ENCODE results near the gene FAM53B. TPM values are rescaled to one million over a fixed set of nuclear protein-coding genes. Genes with fewer than 3 reads are reported as not detected.
A peak's percentile ranks its signal among the peaks of the same experiment; 100 is the strongest.

FAM53B gene
- total RNA-seq, 4 donors from 2014 or later = 60.8 to 84.8 (median 78.8) TPM

- no peaks in the 10 kb centered on the region for H3K9me3 ChIP-seq
- H3K4me3 ChIP-seq = no peak overlapping the region
- peak overlapping the region in 3 of 4 donors; percentile 17 to 98 (median 91) for H3K27ac ChIP-seq
- peaks cover 0 to 24% (median 0%) of the 10 kb centered on the region in 3 donors for H3K36me3 ChIP-seq
- peaks cover 4 to 29% (median 25%) of the 10 kb centered on the region in 4 donors for H3K4me1 ChIP-seq
- WGBS, 2 donors = 20 to 24% methylated on average over 3 of the region's 3 CpGs
- H3K27me3 ChIP-seq = no peaks in the 10 kb centered on the region
- DNase-seq (ENCODE audit: low spot score in 2 of 2) = peak in 1 of 2 donors; percentile 45
- peak; percentile 33 to 65 (median 39) for TF ChIP-seq CTCF (IDR thresholded peaks at IDR 0.05)
- TF ChIP-seq POLR2A (IDR thresholded peaks at IDR 0.05) = no peak
- no peak for TF ChIP-seq EP300 (IDR thresholded peaks at IDR 0.05)
Observed at GRCh38 chr10:124745673-124746072, 1.5 kb upstream of the FAM53B start.

DNA sequence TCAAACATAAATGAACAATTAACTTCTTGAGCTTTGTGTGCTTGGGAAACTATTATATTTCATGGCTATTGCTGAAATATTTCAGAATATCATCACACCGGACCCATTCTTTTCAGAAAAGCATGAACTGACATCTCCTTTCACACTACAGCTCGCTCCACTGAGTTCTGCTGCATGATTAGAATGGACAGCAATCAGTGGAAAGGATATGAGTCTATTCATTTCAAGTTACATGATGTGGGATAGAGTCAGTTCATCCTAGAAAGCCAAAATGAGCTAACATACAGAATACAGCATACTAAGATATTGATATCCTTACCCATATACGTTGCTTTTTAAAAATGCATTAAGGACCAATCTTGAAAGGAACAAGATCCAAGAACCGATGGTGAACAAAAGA lies 1.1 kb upstream of the FAM53B start:
- Histone ChIP-seq H3K4me3 (no peak overlapping the region), H3K4me1 (peaks cover 4 to 34% (median 27%) of the 10 kb centered on the region in 4 donors), H3K27ac (peak overlapping the region; percentile 74 to 98 (median 88)), H3K9me3 (no peaks in the 10 kb centered on the region), H3K27me3 (no peaks in the 10 kb centered on the region), H3K36me3 (peaks cover 0 to 20% (median 0%) of the 10 kb centered on the region in 3 donors)
- no peak for DNase-seq (ENCODE audit: low spot score in 2 of 2)
- no peak for TF ChIP-seq CTCF (IDR thresholded peaks at IDR 0.05)
- no peak for TF ChIP-seq POLR2A (IDR thresholded peaks at IDR 0.05)
- no peak for TF ChIP-seq EP300 (IDR thresholded peaks at IDR 0.05)
- WGBS, 2 donors = 40 to 44% methylated on average over 4 of the region's 4 CpGs

DNA sequence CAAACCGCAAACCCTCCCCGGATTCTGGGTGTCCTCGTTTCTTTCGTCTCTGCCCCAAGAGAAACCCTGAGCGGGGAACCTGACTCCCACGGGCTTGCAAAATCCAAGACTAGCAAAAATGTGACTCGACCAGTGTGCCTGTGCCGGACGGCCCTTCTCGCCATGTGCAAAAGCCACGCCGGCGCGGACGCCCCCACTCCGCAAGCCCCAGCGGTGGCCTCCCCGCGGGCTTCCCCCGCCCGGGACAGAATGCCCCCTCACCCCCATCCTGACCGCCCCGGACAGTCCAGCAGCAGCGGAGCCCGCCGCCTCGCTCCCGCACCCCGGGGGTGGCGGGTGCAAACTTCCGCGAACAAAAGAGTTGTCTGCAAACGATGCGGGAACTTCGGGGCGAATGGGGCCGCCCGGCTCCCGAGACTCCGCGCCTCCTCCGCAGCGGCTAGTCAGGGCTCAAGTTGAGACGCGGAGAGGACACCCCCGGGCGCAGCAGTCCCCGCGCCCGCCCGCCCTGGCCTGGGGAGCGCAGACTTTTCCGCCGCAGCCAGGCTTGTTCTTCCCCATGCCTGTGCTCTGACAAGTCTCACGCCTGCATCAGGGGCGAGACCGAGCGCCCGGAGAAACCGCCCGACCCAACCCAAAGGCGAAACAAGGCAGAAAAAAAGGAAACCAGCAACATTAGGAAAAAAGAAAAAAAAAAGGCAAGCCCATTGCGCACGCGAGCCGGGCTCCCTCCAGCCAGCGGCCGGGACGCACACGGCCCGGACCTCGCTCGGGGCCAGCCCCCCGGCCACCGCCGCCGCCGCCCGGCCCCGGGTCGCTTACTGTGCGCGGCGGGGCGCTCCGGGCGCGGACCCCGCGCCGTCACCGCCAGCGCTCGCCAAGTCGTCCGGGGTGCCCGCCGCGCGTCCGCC lies 732 bp downstream of the FAM53B start:
- Histone ChIP-seq H3K9me3 (no peaks in the 10 kb centered on the region), H3K4me1 (peaks cover 4 to 52% (median 45%) of the 10 kb centered on the region in 4 donors), H3K27me3 (no peaks in the 10 kb centered on the region), H3K27ac (peak overlapping the region; percentile 83 to 98 (median 95)), H3K36me3 (peaks cover 0 to 14% (median 0%) of the 10 kb centered on the region in 3 donors), H3K4me3 (peak overlapping the region; percentile 75 to 87 (median 84))
- no peak for DNase-seq (ENCODE audit: low spot score in 2 of 2)
- no peak for TF ChIP-seq CTCF (IDR thresholded peaks at IDR 0.05)
- peak in 1 of 2 donors; percentile 51 for TF ChIP-seq EP300 (IDR thresholded peaks at IDR 0.05)
- no peak for TF ChIP-seq POLR2A (IDR thresholded peaks at IDR 0.05)
- WGBS, 2 donors = 0 to 1% methylated on average over 47 to 64 of the region's 101 CpGs

DNA sequence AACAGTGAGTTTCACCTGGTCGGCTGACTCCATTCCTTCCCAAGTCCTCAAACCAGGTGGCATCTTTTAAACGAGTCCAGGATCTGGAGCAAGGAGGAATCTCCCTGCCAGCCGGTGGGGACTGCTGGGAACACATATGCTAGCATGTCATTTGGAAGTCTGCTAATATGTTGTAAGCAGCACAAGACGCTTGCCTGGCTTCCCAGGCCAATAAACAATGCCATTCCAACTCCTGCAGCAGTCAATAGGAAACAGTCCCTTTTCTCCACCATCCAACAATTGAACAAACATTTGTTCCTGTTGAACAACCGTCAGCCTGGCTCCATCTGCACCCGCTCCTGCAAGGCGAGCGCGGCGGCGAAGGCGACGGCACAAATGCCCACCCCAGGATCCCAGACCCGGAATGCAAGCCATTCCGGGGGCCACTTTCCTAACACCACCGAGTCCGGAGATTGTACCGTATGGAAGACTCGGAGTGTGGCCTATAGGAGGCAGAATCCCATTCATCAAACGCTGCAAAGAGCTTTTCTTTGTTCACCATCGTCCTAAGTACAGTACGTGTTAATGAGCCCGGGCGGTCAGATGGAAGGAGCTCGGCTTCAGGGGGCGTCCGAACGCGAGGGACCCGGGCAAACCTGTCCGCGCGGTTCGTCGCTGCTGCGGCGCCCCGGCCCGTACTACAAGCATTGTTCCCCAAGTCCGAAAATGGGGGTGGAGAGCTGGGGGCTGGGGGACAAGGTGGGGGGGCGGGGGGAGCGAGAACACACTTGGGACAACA lies 1.6 kb downstream of the FAM53B start:
- peaks cover 4 to 60% (median 54%) of the 10 kb centered on the region in 4 donors for H3K4me1 ChIP-seq
- no peak for DNase-seq (ENCODE audit: low spot score in 2 of 2)
- peak overlapping the region; percentile 83 to 98 (median 95) for H3K27ac ChIP-seq
- H3K27me3 ChIP-seq = no peaks in the 10 kb centered on the region
- peak overlapping the region; percentile 75 to 87 (median 84) for H3K4me3 ChIP-seq
- 4 to 5% methylated on average over 19 to 23 of the region's 42 CpGs for WGBS, 2 donors
- H3K9me3 ChIP-seq = no peaks in the 10 kb centered on the region
- TF ChIP-seq EP300 (IDR thresholded peaks at IDR 0.05) = peak in 1 of 2 donors; percentile 58
- TF ChIP-seq POLR2A (IDR thresholded peaks at IDR 0.05) = no peak
- peak in 2 of 5 experiments; percentile 16 to 20 for TF ChIP-seq CTCF (IDR thresholded peaks at IDR 0.05)
- H3K36me3 ChIP-seq = peaks cover 0 to 7% (median 0%) of the 10 kb centered on the region in 3 donors

All from tibial nerve (tissue), 4 donors.